ENCODE data around the gene GTF3C1.

Gene GTF3C1

GRCh38 chr16:27518226-27518625 lies 31.5 kb downstream of the GTF3C1 start:
- DNase-seq (ENCODE audit: low spot score): no peak

GRCh38 chr16:27517664-27518063 lies 32.0 kb downstream of the GTF3C1 start:
- no peak for DNase-seq (ENCODE audit: low spot score)

GRCh38 chr16:27516365-27516764 lies 33.3 kb downstream of the GTF3C1 start:
- no peak for DNase-seq (ENCODE audit: low spot score)

GRCh38 chr16:27515874-27516353 lies 33.8 kb downstream of the GTF3C1 start:
- no peak for DNase-seq (ENCODE audit: low spot score)

GRCh38 chr16:27514806-27515205 lies 34.9 kb downstream of the GTF3C1 start:
- peak; percentile 16 for DNase-seq (ENCODE audit: low spot score)

- DNase-seq (ENCODE audit: low spot score): no peak
Observed at GRCh38 chr16:27511657-27512448, 37.9 kb downstream of the GTF3C1 start.

GRCh38 chr16:27508476-27508875 lies 41.2 kb downstream of the GTF3C1 start:
- peak; percentile 37 for DNase-seq (ENCODE audit: low spot score)

- no peak for DNase-seq (ENCODE audit: low spot score)
Observed at GRCh38 chr16:27506771-27507170, 42.9 kb downstream of the GTF3C1 start.

- DNase-seq (ENCODE audit: low spot score): no peak
Observed at GRCh38 chr16:27505297-27506236, 44.1 kb downstream of the GTF3C1 start.

- DNase-seq (ENCODE audit: low spot score): no peak
Observed at GRCh38 chr16:27503662-27504061, 46.1 kb downstream of the GTF3C1 start.

- no peak for DNase-seq (ENCODE audit: low spot score)
Observed at GRCh38 chr16:27500801-27501200, 48.9 kb downstream of the GTF3C1 start.

GRCh38 chr16:27499659-27500055 lies 50.1 kb downstream of the GTF3C1 start:
- DNase-seq (ENCODE audit: low spot score): peak; percentile 34

- DNase-seq (ENCODE audit: low spot score): no peak
Observed at GRCh38 chr16:27498916-27499658, 50.6 kb downstream of the GTF3C1 start.

- no peak for DNase-seq (ENCODE audit: low spot score)
Observed at GRCh38 chr16:27498031-27498825, 51.5 kb downstream of the GTF3C1 start.

GRCh38 chr16:27495191-27495590 lies 54.5 kb downstream of the GTF3C1 start:
- DNase-seq (ENCODE audit: low spot score): no peak

- DNase-seq (ENCODE audit: low spot score): no peak
Observed at GRCh38 chr16:27492588-27492979, 57.1 kb downstream of the GTF3C1 start.

- no peak for DNase-seq (ENCODE audit: low spot score)
Observed at GRCh38 chr16:27491894-27492587, 57.7 kb downstream of the GTF3C1 start.

- no peak for DNase-seq (ENCODE audit: low spot score)
Observed at GRCh38 chr16:27489906-27490305, 59.8 kb downstream of the GTF3C1 start.

- DNase-seq (ENCODE audit: low spot score): no peak
Observed at GRCh38 chr16:27489421-27489820, 60.3 kb downstream of the GTF3C1 start.

GRCh38 chr16:27486760-27487159 lies 63.0 kb downstream of the GTF3C1 start:
- no peak for DNase-seq (ENCODE audit: low spot score)

GRCh38 chr16:27486344-27486743 lies 63.4 kb downstream of the GTF3C1 start:
- DNase-seq (ENCODE audit: low spot score): no peak
